ENCODE results near the gene ZG16.

Gene ZG16

DNA sequence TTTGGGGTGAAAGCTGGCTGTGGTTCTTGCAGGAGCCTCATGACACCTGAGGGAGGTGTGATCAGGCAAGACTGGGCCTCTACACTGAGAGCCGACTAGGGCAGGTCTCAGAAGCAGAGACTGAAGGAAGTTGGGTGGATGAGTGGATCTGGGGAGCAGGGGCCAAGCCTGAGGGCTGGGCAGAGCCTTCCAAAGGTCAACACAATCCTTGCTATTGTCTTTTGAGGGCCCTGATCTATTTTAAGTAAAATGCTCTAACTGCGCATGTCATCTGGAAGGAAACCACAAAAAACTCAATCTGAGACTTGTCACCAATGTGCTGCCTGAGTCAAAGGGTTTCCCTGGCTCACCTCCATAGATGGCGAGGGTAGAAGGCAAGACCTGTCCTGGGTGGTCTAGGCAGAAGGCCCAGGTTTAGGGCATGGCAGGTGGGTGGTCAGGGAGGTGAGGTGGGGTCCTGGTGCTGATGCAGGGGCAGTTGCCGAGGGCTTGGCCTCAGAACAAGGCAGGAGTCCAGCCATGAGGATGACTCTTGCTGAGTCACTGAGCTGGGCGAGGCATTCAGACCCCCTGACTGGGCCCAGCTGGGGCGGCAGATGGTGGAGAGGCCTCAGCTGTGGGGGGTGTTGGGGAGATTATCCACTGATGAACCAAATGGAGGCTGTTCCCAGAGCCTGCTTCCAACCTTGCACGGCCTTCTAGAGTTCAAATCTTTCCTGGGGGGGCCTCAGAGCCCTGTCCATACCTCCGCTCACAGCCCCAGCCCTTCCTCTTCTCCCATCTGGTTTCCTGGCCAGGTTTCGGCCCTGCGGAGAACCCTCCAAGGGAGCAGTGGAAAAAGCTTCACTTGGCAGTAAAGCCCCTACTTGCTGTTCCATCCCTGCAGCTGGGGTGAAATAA lies 47.3 kb downstream of the ZG16 start:
- TF ChIP-seq TAF1 (IDR thresholded peaks at IDR 0.05; ENCODE audit: borderline replicate concordance, insufficient read depth, low read length) (no peak), SIN3A (IDR thresholded peaks at IDR 0.05; ENCODE audit: borderline replicate concordance, insufficient read depth, low read length) (no peak), FOXP2 (optimal IDR thresholded peaks at IDR 0.05; ENCODE audit: borderline replicate concordance, extremely low read depth, extremely low read length, insufficient read depth) (no peak), POLR2AphosphoS5 (IDR thresholded peaks at IDR 0.05; ENCODE audit: low read depth, low read length) (no peak)
- TF ChIP-seq, protein P1, sequence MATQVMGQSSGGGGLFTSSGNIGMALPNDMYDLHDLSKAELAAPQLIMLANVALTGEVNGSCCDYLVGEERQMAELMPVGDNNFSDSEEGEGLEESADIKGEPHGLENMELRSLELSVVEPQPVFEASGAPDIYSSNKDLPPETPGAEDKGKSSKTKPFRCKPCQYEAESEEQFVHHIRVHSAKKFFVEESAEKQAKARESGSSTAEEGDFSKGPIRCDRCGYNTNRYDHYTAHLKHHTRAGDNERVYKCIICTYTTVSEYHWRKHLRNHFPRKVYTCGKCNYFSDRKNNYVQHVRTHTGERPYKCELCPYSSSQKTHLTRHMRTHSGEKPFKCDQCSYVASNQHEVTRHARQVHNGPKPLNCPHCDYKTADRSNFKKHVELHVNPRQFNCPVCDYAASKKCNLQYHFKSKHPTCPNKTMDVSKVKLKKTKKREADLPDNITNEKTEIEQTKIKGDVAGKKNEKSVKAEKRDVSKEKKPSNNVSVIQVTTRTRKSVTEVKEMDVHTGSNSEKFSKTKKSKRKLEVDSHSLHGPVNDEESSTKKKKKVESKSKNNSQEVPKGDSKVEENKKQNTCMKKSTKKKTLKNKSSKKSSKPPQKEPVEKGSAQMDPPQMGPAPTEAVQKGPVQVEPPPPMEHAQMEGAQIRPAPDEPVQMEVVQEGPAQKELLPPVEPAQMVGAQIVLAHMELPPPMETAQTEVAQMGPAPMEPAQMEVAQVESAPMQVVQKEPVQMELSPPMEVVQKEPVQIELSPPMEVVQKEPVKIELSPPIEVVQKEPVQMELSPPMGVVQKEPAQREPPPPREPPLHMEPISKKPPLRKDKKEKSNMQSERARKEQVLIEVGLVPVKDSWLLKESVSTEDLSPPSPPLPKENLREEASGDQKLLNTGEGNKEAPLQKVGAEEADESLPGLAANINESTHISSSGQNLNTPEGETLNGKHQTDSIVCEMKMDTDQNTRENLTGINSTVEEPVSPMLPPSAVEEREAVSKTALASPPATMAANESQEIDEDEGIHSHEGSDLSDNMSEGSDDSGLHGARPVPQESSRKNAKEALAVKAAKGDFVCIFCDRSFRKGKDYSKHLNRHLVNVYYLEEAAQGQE (IDR thresholded peaks at IDR 0.05; ENCODE audit: insufficient read depth in 1 of 2, low read depth in 2 of 2, low read length in 2 of 2) = no peak

DNA sequence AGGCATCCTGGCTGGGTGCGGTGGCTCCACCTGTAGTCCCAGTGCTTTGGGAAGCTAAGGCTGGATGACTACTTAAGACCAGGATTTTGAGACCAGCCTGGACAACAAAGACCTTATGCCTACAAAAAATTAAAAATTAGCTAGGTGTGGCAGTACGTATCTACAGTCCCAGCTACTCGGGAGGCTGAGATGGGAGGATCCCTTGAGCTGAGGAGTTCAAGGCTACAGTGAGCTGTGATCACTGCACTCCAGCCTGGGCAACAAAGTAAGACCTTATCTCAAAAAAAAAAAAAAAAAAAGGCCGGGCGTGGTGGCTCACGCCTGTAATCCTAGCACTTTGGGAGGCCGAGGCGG lies 48.3 kb downstream of the ZG16 start:
- TF ChIP-seq FOXP2 (optimal IDR thresholded peaks at IDR 0.05; ENCODE audit: borderline replicate concordance, extremely low read depth, extremely low read length, insufficient read depth) = no peak
- TF ChIP-seq, protein P1 (IDR thresholded peaks at IDR 0.05; ENCODE audit: insufficient read depth in 1 of 2, low read depth in 2 of 2, low read length in 2 of 2) = no peak
- no peak for TF ChIP-seq SIN3A (IDR thresholded peaks at IDR 0.05; ENCODE audit: borderline replicate concordance, insufficient read depth, low read length)
- TF ChIP-seq POLR2AphosphoS5 (IDR thresholded peaks at IDR 0.05; ENCODE audit: low read depth, low read length) = no peak
- no peak for TF ChIP-seq TAF1 (IDR thresholded peaks at IDR 0.05; ENCODE audit: borderline replicate concordance, insufficient read depth, low read length)

DNA sequence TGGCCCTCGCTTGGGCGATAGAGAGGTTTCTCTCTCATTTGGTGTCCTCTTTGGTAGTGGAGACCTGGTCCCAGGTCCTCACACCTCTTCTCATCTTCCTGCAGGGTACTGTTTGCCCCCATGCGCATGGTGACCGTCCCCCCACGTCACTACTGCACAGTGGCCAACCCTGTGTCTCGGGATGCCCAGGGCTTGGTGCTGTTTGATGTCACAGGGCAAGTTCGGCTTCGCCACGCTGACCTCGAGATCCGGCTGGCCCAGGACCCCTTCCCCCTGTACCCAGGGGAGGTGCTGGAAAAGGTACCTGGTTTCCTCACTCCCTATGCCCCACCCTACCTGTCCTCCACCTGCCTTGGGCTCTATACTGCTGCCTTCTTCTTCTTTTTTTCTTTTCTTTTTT lies 52.7 kb downstream of the ZG16 start:
- TF ChIP-seq, protein P1 (IDR thresholded peaks at IDR 0.05; ENCODE audit: insufficient read depth in 1 of 2, low read depth in 2 of 2, low read length in 2 of 2) = no peak
- TF ChIP-seq TAF1 (IDR thresholded peaks at IDR 0.05; ENCODE audit: borderline replicate concordance, insufficient read depth, low read length) (no peak), FOXP2 (optimal IDR thresholded peaks at IDR 0.05; ENCODE audit: borderline replicate concordance, extremely low read depth, extremely low read length, insufficient read depth) (no peak), SIN3A (IDR thresholded peaks at IDR 0.05; ENCODE audit: borderline replicate concordance, insufficient read depth, low read length) (no peak), POLR2AphosphoS5 (IDR thresholded peaks at IDR 0.05; ENCODE audit: low read depth, low read length) (no peak)

DNA sequence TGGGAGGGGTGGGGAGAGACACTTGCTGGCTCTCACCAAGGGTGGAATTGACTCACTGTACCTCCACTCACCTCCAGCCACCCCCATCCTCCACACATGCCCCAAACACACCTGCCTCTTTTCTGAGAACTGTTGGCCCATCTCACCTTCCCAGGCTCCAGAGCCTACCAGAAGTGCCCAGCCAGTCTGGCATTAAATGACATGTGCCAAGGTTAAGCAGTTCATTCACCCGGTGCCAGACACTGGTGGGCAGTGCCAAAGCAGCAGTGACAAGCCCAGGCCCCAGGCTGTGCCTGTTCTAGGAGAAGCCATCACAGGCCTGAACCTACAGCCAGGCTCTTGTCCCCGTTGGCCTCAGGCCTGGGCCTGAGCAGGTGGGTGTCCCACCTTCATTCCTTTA lies 53.4 kb downstream of the ZG16 start:
- no peak for TF ChIP-seq TAF1 (IDR thresholded peaks at IDR 0.05; ENCODE audit: borderline replicate concordance, insufficient read depth, low read length)
- no peak for TF ChIP-seq SIN3A (IDR thresholded peaks at IDR 0.05; ENCODE audit: borderline replicate concordance, insufficient read depth, low read length)
- no peak for TF ChIP-seq POLR2AphosphoS5 (IDR thresholded peaks at IDR 0.05; ENCODE audit: low read depth, low read length)
- TF ChIP-seq, protein P1 (IDR thresholded peaks at IDR 0.05; ENCODE audit: insufficient read depth in 1 of 2, low read depth in 2 of 2, low read length in 2 of 2) = no peak
- TF ChIP-seq FOXP2 (optimal IDR thresholded peaks at IDR 0.05; ENCODE audit: borderline replicate concordance, extremely low read depth, extremely low read length, insufficient read depth) = no peak
